Measurements from ENCODE around the gene SMC6.

Gene SMC6

DNA sequence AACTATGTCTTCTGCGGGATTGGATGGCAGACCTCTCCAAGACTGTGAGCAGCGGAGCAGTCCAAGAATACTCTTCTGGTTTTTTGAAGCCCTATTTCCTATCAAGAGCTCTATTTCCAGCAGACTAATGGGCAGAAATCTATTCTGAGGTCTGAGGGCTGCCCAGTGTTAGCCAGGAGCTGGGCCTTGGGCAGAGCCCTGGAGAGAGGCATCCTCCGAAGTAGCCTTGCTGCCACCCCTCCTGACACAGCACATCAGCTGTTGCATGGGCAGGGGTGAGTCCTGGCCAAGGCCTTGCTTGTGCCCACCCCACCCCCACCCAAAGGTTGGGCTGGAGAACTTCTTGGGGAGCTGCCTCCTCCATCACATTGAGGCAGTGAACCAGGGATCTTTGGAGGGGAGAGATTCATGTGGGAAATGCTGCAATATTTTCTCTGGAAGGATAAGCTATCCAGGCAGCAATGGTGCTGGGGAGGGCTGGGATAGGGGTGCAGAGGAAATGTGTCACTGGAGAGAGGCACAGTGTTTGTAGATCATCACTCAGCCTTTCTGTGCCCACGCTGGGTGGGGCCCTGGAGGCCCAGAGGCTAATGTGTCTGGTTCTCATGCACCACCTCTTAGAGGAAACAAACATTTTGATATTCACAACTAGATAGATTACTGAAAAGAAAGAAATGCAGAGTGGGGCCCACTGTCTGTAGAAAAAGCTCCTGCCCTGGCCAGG lies 108.5 kb downstream of the SMC6 start:
- DNase-seq = no peak

DNA sequence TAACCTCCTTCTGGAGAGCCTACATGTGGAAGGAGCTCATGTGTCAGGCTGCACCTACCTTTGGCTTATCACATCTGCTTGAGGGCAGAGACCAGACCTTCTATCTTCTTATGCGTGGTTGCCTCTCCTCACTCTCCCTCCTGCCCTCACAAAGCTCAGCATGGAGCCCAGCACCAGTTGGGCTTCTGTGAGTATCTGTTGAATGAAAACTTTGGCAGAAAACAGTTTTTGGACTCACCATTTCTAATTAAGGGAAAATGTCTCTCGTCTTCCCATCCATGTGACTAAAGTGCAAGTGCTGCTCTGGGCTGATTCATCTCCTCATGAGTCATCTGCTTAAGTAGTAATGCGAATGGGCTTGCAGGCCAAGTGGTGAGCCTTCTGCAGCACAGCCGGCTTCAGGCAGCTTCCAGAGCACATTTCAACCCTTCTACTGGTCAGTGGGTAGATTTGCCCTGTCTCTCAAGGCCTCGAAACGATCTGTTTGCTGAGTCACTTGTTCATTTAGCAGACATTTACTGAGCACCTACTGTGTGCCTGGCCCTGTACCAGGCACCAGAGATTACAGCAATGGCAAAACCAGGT lies 110.5 kb downstream of the SMC6 start:
- peak; percentile 17 to 31 for DNase-seq

DNA sequence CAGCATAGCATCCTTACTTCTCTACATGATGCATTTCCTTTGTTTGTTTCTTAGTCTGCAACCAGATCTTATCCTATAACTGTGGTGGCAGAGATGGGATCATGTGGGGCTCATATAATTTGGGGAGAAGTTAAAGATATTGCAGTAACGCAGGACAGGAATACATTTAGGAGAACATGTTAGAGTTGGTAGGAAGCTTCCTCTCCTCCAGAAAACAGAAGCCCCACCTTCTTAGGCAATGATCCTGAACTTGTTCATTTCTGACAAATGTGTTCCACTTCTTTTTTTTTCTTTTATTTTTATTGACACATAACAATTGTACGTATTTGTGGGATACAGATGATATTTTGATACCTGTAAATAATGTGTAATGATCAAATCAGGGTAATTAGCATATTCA lies 113.2 kb downstream of the SMC6 start:
- DNase-seq = no peak

DNA sequence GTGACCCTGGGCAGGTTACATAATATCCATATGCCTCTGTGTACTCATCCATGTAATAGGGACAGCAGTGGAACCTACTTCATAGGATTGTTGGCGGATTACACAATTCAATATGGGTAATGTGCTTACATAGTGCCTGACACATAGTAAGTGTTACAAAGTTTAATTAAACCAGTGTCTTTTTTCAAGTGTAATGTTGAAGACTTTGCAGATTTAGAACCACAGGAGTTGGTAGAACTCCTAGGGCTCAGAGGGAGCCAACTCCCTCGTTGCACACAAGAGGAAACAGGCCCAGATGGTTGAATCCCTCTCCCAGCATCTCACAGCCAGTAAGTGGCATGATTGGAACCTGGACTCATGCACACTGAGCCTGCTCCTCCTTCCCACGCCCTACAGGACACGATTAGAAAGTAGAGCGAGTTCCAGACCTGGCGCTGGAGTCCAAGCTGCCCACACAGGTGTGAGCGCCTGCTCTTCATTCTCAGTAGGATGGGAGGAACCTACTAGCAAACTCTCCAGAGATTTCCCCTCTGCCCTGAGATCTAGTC lies 115.3 kb downstream of the SMC6 start:
- DNase-seq = no peak

DNA sequence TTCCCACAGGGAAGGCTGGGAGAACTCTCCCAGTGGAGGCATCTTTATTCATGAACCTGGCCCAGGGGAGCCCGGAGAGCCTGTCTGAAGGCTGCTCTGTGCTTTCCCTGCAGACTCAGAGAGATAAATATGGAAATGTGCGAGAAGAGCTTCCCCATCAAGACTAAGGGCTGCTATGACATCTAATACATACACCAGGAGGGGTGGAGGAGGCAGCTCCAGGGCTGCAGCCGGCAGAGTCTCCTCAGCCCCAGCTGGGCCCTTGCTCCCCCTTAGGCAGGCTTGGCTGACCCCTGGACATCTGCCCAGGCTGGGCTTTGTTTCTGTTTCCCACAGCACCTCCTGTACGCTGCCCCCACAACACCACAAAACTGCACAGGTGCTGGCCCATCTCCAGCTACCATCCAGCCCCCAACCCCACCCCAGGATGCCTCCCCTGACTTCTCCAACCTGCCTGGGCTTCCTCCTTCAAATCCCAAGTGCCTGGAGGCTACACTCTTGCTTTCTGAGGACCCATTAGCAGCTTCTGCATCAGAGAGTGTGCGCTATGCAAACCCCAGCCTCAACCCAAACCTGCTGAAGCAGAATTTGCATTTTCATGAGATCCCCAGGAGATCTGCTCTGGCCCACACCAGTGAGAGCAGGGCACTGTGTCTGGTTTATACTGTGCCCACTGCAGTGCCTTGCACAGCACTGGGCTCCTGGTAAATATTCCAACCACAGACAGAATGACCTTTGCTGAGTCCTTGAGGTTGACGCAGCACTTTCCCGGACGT lies 116.3 kb downstream of the SMC6 start:
- DNase-seq = no peak

DNA sequence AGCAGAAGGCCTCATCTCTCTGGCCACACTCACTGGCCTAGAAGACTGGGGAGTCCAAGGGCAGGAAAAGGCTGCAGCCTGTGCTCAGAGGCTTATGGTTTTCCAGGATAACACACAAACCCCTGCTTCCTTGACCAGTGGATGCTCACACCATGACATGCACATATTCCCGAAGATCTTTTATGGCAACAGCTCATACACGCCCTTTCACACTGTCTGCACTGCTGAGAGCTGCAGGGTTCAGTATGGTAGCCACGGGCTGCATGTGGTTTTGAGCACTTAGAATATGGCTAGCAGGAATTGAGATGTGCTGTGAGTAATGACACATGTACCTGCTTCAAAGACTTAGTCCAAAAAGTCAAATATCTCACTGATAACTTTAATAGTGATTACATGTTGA lies 117.4 kb downstream of the SMC6 start:
- no peak for DNase-seq

DNA sequence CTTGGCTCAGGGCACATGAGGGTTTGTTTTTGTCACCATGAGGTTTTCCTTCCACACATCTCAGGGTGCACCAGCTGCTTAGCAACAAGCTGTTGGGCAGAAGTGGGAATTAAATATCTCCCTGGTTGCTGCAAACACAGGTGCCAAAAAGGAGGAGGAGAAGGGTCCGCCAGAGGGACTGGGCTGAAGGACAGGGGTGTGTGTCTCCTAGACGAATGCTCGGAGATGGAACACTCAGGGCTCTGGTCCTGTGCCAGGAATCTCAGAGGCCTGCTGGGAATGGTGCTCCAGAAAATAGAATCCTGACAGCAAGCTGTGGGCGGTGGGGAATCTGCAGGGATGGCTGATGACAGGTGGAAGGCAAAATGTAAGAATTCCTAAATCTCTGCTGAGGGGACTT lies 118.6 kb downstream of the SMC6 start:
- no peak for DNase-seq

DNA sequence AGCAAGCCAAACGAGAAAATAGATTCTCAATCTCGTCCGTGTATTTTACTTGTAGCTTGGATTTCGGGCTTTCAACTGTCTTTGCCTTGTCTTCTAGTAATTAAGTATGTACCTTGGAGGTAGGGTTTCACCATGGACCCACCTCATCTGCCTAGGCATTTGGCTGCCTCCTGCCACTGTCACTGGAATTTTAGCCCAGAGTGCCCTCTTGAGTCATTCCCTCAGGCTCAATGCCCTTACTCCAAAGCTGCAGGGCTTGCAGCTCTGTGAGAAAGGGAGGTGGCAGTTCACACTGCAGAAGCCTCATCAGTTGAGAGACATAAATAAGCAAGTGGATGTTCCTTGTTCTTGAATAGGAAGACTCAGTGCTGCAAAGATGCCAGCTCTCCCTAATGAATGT lies 123.5 kb downstream of the SMC6 start:
- no peak for DNase-seq

DNA sequence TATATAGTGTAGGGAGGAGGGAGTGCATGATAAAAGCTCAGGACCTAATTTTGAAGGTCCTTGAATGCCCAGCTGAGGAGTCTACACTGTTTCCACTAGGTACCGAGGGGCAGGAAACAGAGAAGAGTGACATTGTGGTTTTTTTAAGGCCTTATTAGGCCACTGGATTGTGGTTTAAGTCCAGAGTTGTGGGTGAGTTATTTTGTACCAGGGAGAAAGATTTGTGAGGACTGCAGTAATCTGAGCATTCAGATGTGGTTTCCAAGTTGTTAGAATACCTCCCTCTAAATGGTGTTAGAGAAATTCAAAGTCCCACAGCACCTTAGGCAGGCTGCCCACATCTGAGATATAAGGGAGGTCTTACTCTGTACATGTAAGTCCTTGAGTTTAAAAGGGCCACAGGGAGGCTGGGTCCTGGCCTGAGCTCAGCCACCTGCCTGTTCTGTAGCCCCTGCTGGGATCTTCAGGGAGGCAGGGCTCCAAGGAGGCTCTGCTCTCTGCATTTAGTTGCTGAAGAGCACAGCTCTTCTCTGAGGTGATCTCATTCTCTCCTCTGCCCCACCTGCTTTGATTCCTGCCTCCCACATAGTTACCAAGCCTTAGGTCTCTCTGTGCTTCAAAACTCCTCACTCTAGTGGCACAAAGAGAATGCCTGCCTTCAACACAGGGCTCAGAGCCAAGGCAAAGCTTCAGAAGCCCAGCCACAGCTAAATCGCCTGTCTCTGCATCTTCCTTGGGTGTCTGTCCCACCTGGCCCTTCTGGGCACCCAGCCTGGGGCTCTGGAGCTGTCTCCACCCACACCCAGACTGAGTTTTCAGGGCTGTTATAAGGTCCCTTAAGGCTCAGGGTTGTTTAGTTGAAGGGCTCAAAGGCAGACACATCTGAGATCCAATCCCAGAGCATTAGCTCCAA lies 125.0 kb downstream of the SMC6 start:
- no peak for DNase-seq

DNA sequence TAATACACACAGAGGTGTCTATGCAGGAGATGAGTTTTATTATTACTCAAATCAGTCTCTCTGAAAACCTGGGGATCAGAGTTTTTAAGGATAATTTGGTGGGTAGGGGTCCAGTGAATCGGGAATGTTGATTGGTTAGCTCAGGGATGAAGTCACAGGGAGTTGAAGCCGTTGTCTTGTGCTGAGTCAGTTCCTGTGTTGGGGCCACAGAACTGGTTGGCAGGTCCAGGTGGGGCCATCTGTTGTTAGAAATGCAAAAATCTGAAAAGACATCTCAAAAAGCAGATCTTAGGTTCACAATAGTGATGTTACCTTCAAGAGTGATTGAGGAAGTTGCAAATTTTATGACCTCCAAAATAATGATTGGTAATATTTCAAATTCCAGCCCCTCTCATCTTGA lies 126.2 kb downstream of the SMC6 start:
- DNase-seq = no peak

DNA sequence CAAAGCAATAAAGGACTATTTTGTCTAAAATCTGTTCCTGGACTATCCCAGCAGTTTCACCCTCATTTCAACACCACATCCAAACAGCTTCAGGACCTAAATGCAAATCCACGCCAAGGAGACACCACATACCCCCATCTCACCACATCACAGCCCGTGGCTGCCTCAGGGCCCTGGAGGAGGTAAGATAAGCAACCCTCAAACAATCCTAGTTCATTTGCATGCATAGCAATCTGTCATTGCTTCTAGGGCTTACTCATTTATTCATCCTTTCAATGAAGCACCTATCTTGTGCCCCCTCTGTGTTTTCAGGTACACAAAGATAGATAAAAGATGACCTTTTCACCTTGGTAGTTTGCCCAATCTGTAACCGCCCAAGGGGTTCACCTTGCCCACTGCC lies 126.6 kb downstream of the SMC6 start:
- no peak for DNase-seq

DNA sequence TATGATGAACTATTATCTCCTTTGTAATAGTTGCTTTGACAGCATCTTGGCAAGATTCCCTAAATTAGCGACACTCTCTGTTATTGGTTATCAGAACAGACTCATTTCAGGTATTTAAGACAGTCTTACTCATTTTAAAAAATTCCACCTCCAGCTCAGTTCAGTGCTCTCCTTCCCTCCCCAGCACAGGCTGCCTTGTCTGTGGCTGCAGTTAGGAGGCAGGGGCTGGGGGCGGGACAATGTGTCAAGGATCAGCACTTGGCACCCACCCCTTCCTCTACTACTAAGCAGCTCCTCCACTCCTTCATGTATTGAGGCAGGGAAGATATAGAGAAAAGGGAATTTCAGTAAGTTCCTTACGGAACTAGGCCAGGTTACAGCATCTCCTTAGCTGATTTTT lies 128.2 kb downstream of the SMC6 start:
- DNase-seq = no peak

DNA sequence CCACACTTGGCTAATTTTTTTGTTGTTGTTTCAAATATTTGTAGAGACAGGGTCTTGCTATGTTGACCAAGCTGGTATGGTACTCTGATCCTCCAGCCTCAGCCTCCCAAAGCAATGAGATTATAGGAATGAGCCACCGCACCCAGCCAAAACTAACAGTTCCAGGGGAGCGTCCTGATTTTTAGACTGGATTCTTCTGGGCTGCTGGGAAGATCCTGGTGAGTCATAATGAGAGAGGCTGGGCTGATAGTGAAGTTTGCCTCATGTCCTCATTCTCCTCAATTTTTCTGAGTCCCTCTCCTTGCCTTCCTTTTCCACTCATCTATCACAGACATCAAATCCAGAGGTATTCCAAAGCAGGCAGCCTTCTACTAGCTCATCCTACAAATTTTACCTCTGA lies 131.8 kb downstream of the SMC6 start:
- no peak for DNase-seq

DNA sequence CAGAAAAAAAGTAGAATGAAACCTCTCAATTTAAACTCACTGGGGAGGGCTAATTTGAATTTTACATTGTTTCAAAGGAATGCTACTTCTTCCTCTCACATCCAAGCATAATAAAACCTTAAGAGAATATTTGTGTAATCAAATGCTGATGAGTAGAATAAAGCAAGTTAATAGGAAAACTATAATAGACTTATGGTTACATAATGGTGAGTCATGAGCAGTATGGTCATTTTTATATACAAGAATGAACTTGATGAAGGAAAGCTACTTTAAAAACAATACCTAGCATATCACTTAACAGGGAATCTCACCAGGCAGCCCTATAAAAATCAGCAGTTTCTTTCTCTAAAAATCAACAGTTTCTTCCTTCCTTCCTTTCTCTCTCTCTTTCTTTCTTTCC lies 132.8 kb downstream of the SMC6 start:
- no peak for DNase-seq

DNA sequence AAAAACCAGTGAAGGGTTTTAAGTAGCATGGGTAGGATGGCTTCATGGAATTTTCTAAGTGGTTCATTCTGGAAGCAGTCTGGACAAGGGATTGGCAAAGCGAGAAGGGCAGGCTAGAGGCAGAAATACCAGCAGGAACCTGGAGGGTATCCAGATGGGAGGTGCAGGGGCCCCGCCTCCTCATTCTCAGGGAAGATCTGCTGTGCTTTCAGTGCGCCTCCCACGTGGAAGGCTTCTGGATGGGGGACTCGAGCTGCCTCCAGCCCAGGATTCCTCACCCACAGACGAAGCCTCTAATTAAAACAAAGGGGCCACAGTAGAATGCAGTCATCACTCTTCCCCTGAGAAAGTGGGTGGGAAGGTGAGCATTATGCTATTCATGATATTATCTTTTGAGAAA lies 133.3 kb downstream of the SMC6 start:
- DNase-seq = no peak

DNA sequence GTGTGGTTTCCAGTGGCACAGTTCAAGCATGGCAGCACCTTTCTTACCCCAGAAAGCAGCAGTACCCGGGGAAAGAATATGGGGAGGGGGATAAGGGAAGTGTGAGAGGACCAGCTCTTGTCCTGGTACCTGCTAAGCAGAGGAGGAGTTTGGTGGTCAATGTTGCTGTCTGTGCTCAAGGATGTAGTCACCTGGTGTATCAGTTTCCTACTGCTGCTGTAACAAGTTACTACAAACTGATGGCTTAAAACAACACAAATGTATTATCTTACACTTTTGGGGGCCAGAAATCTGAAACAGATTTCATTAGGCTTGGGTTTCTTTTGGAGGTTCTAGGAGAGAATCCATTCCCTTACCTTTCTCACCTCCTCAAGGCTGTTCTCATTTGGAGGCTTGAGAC lies 135.7 kb downstream of the SMC6 start:
- DNase-seq = no peak

DNA sequence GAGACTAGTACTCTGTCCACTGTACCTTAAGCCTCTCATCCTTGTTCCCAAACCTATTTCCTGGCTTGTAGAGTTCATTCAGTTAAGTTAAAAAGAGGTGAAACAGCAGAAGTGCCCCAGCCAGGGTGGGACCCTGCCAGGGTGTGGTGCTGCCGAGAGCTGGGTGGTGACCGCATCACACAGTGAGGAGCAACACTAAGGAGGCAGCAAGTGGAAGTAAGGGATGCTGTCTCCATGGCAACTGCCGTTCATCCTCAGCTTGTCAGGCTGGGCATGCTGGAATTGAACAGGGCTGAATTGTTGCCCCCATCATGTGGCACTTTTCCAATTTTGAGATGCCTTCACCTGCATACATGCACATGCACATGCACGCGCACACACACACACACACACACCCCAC lies 136.1 kb downstream of the SMC6 start:
- no peak for DNase-seq

DNA sequence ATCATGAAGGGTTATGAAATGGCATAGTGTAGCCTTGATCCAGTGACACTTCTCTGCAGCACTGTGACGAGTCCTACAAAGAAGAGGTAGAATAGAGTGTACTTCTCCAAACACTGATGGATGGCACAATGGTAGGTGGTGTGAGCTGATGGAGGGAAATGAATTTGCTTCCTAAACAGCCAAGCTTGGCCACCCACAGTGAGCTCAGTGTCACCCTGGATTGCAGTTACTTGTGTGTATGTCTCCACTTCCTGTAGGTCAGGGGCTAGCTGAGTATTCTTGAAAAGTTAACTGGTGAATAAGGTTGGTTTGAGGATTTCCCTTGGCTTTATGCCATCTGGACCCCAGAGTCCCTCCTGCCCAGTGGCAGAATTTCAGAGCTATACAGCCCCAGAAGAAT lies 137.2 kb downstream of the SMC6 start:
- DNase-seq = no peak

DNA sequence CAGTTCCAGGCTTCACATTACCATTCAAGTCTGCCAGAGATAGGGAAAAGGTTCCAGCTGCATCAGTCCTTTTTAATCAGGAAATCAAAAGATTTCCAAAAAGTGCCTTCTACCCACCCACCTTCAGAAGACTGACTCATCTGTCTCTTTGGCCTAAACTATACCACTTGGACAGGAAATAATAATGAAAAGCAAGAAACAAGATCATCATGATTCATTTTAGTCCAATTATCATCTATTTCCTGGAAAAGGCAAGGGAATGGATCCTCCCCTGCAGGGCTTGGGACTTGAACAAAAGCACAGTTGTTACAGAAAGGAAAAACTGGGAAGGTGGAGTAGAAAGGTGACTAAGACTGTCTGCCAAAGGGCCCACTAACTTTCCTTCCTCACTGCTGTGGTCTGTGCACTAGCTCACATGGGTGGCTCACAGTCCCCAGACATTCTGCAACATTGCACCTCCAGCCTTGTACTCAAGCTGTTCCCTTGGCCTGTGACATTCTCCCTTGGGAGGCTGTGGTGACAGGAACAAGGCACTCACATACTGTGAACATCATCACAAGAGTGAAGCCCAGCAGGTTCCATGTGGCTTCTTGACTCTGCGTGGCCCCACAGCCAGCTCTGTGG lies 137.8 kb downstream of the SMC6 start:
- DNase-seq = no peak

DNA sequence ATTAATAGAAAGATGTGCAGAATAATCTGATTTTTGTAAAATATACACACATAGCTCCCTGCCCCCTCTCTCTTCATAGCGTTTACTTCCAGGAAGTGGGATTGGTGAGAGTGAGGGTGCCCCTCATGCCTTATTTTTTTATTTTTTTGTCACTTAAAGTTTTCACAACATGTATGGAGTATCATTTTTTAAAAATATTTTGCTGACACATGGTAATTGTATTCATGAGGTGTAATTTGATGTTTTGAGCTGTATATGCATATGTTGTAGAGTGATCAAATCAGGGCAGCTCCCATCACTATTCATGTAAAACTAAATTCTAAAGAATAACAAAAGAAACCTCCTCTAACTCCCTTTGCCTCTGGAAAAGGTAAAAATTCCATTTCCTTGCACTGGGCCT lies 138.5 kb downstream of the SMC6 start:
- no peak for DNase-seq

DNA sequence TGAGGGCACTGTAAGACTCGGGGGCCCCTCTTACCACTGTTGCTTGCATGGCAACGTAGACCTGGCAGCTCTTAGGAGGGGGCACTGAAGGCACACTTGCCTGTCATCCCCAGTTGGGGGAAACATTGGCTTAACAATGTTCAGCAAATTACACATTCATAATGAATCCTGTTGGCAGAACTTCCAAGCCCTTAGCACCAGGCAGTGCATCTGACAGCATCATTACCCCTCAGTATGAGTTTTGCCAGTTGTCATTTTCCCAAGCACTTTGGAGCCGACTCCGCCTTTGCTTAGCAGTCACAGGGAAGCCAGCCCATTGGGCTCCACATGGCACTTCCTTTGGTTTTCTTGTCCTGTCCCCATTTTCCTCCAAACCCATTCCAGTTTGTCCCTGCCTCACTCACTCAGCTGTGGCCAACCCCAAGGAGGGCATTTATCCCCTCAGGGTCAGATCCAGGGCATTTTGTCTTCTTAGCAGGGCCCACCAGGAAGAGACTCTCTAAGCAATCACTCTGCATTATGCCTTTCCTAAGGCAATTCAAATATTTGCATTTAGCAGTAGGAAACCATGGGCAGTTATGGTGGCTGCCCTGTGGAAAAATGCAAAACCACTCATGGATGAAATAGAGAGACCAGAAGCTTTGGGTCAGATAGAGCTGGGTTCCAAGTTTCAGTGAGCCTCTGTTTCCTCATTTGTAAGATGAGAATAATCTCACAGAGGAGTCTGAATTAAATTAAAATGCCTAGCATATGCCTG lies 139.3 kb downstream of the SMC6 start:
- no peak for DNase-seq
